ENCODE data around the gene TMTC1. TPM values are rescaled to one million over a fixed set of nuclear protein-coding genes. Genes with fewer than 3 reads are reported as not detected.

The TMTC1 gene
- total and polyA plus RNA-seq, 8 donors: 1.2 to 5.1 (median 2.8) TPM

DNA sequence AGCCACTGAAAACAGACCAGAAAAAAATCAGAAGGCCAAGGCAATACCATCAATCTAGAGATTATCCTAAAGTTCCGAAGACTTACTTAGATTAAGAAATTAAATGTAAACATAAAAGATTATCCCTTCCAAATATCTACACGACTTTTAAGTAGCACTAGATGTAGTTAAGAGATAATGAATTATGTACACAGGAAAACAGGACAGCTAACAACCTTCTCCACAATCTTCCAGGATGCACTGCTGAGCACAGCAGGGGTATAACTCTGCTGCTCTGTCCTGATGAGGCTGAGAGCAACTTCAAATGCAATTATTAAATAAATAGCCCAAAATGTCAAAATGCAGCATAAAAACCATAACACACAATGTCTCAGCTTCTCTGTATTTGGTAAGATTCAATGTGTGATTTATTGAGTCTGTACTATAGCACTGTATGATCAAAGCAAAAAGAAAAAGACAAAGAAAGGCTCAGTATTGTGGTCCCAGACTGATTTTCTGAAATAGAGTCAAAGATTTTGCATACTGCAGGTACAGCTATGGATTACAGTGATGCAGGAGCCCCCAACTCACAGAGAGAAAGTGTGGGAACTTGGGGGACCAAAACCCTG, 56.9 kb downstream of the TMTC1 start:
- no peaks in the 10 kb centered on the region for H3K36me3 ChIP-seq
- H3K9me3 ChIP-seq: no peaks in the 10 kb centered on the region
- H3K4me3 ChIP-seq: no peak overlapping the region
- DNase-seq (no peak), ATAC-seq (no peak), FAIRE-seq (no peak)
- no peaks in the 10 kb centered on the region for H3K4me1 ChIP-seq
- H3K27me3 ChIP-seq: no peaks in the 10 kb centered on the region
- WGBS, 2 donors: 27 to 42% methylated on average over 2 of the region's 2 CpGs
- intact Hi-C loops (cut with DNase I): no loop called here
- H3K27ac ChIP-seq: no peak overlapping the region
- TF ChIP-seq, protein P1, sequence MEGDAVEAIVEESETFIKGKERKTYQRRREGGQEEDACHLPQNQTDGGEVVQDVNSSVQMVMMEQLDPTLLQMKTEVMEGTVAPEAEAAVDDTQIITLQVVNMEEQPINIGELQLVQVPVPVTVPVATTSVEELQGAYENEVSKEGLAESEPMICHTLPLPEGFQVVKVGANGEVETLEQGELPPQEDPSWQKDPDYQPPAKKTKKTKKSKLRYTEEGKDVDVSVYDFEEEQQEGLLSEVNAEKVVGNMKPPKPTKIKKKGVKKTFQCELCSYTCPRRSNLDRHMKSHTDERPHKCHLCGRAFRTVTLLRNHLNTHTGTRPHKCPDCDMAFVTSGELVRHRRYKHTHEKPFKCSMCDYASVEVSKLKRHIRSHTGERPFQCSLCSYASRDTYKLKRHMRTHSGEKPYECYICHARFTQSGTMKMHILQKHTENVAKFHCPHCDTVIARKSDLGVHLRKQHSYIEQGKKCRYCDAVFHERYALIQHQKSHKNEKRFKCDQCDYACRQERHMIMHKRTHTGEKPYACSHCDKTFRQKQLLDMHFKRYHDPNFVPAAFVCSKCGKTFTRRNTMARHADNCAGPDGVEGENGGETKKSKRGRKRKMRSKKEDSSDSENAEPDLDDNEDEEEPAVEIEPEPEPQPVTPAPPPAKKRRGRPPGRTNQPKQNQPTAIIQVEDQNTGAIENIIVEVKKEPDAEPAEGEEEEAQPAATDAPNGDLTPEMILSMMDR (IDR thresholded peaks at IDR 0.05): no peak

- no peaks in the 10 kb centered on the region for H3K36me3 ChIP-seq
- FAIRE-seq (no peak), ATAC-seq (no peak), DNase-seq (no peak)
- WGBS, 2 donors: 28 to 37% methylated on average over 3 of the region's 3 CpGs
- no peaks in the 10 kb centered on the region for H3K9me3 ChIP-seq
- no peak overlapping the region for H3K27ac ChIP-seq
- intact Hi-C loops (cut with DNase I): no loop called here
- H3K4me3 ChIP-seq: no peak overlapping the region
- no peaks in the 10 kb centered on the region for H3K27me3 ChIP-seq
- H3K4me1 ChIP-seq: no peaks in the 10 kb centered on the region
- TF ChIP-seq, protein P1 (IDR thresholded peaks at IDR 0.05): no peak
These were observed 57.4 kb downstream of the TMTC1 start for GRCh38 chr12:29726321-29726692.

GRCh38 chr12:29725587-29726320, 58.0 kb downstream of the TMTC1 start:
- Histone ChIP-seq H3K27me3 (no peaks in the 10 kb centered on the region), H3K4me1 (no peaks in the 10 kb centered on the region), H3K4me3 (no peak overlapping the region), H3K27ac (no peak overlapping the region), H3K36me3 (no peaks in the 10 kb centered on the region), H3K9me3 (no peaks in the 10 kb centered on the region)
- WGBS, 2 donors: 46 to 49% methylated on average over 6 of the region's 6 CpGs
- ATAC-seq (no peak), FAIRE-seq (peak; percentile 5), DNase-seq (no peak)
- intact Hi-C loops (cut with DNase I): no loop called here
- TF ChIP-seq, protein P1 (IDR thresholded peaks at IDR 0.05): no peak

DNA sequence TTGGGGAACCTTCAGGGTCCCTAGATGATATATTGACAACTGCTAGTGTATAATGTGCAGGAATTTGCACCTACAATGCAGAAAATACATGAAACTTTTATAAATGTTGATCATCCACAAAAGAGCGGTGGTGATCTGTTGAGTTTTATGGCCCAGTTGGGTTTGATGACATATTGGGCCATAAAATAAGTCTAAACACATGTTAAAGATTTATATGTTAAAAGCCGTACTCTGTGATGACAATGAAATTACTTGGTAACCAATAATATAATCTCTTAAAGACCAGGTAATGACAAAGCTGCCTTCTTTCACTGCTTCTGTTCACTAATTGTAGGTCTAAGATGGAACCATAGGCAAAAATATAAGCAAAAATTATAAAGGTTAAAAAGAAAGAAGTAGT, 61.6 kb downstream of the TMTC1 start:
- Histone ChIP-seq H3K4me3 (no peak overlapping the region), H3K36me3 (no peaks in the 10 kb centered on the region), H3K27me3 (no peaks in the 10 kb centered on the region), H3K27ac (no peak overlapping the region), H3K4me1 (no peaks in the 10 kb centered on the region), H3K9me3 (no peaks in the 10 kb centered on the region)
- DNase-seq (no peak), FAIRE-seq (no peak), ATAC-seq (no peak)
- intact Hi-C loops (cut with DNase I): no loop called here
- WGBS, 2 donors: 90 to 92% methylated on average over 2 of the region's 2 CpGs
- TF ChIP-seq, protein P1 (IDR thresholded peaks at IDR 0.05): no peak

GRCh38 chr12:29719381-29719780, 64.4 kb downstream of the TMTC1 start:
- Histone ChIP-seq H3K9me3 (no peaks in the 10 kb centered on the region), H3K4me3 (no peak overlapping the region), H3K27me3 (no peaks in the 10 kb centered on the region), H3K36me3 (no peaks in the 10 kb centered on the region), H3K27ac (no peak overlapping the region), H3K4me1 (no peaks in the 10 kb centered on the region)
- 63 to 70% methylated on average over 5 of the region's 5 CpGs for WGBS, 2 donors
- intact Hi-C loops (cut with DNase I): no loop called here
- ATAC-seq (no peak), FAIRE-seq (no peak), DNase-seq (no peak)
- TF ChIP-seq, protein P1 (IDR thresholded peaks at IDR 0.05): no peak

Measured in pancreas (tissue), 10 donors.